ENCODE measurements around the gene ESRRB.

The ESRRB gene

DNA sequence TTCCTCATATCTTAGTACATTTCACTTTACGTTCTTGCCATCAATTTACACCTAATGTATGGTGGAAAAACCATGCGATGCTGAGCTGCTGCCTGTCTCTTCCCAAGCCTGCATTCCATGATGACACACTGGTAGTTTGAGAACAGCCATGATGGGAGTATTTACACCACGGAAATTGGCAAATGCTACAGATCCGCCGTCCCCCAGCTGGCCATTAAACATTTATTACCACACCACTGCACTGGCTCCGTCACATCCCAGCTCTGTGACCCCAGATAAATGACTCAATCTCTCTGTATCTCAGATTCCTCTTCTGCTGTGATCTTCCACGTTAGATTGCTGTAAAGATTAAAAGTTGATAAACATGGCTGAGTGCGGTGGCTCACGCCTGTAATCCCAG is 13.9 kb downstream of the ESRRB start:
- Histone ChIP-seq H3K18ac (ENCODE audit: low read length) (no peak overlapping the region), H3K4ac (ENCODE audit: low read depth, low read length) (no peak overlapping the region)

DNA sequence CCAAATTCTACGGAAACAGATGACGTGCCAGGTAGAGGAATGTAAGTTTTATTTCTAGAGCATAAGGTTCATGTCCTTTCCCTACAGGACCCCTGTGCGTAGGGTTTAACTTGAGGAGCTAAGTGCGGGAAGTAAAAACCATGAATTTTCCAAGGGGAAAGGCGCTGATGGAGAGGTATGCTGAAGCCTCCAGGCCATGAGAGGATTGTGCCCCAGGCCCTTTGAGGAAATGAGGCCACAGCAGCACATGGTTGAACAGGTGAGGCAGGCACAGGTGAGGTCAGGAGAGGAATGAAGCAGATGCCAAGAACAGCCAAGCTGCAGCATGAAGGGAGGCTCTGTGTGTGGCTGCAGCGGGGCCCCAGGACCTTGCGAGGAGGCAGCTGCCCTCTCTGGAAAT is 14.7 kb downstream of the ESRRB start:
- no peaks in the 10 kb centered on the region for H3K79me2 ChIP-seq (ENCODE audit: control insufficient read depth, insufficient read depth, low read length, poor library complexity)
- H2AK5ac ChIP-seq (ENCODE audit: low read length): no peak overlapping the region
- peak; percentile 88 to 95 for DNase-seq
- H4K91ac ChIP-seq (ENCODE audit: low read depth, low read length): no peak overlapping the region
- no peak overlapping the region for H4K12ac ChIP-seq (ENCODE audit: low read depth, low read length)
- H3K4me3 ChIP-seq (ENCODE audit: low read depth, low read length): no peak overlapping the region
- H2BK12ac ChIP-seq (ENCODE audit: low read length): no peak overlapping the region
- H3K23ac ChIP-seq (ENCODE audit: low read length): no peak overlapping the region
- H3K9ac ChIP-seq (ENCODE audit: low read length): no peak overlapping the region
- no peak overlapping the region for H2BK5ac ChIP-seq (ENCODE audit: low read depth, low read length, poor library complexity)
- no peaks in the 10 kb centered on the region for H3K27me3 ChIP-seq (ENCODE audit: insufficient read depth, low read length)
- no peak overlapping the region for H2AFZ ChIP-seq (ENCODE audit: insufficient read depth, low read length, poor library complexity)
- H3K18ac ChIP-seq (ENCODE audit: low read length): no peak overlapping the region
- no peak overlapping the region for H3K4ac ChIP-seq (ENCODE audit: low read depth, low read length)
- H3K4me2 ChIP-seq (ENCODE audit: low read length): no peak overlapping the region
- WGBS (ENCODE audit: extremely low coverage, insufficient coverage, insufficient read length): no CpG with 5 or more reads among the region's 7 CpGs
- H3K14ac ChIP-seq (ENCODE audit: low read length): no peak overlapping the region
- H3K9me3 ChIP-seq (ENCODE audit: insufficient read depth, low read depth, low read length): no peaks in the 10 kb centered on the region
- H3K4me1 ChIP-seq (ENCODE audit: control insufficient read depth in 1 of 2, insufficient read depth in 2 of 2, low read length in 2 of 2): peaks cover 3 to 4% of the 10 kb centered on the region in 2 experiments
- H3K27ac ChIP-seq (ENCODE audit: low read depth, low read length): no peak overlapping the region
- no peak overlapping the region for H4K8ac ChIP-seq (ENCODE audit: low read depth, low read length)
- no peaks in the 10 kb centered on the region for H3K36me3 ChIP-seq (ENCODE audit: control insufficient read depth in 1 of 2, insufficient read depth in 2 of 2, low read length in 2 of 2)
- no peaks in the 10 kb centered on the region for H3K79me1 ChIP-seq (ENCODE audit: low read length)
- H2BK120ac ChIP-seq (ENCODE audit: insufficient read depth, low read length, poor library complexity): no peak overlapping the region

More for the DNA sequence above, 13.9 kb downstream of the ESRRB start:
- Histone ChIP-seq H4K12ac (ENCODE audit: low read depth, low read length) (no peak overlapping the region), H3K9ac (ENCODE audit: low read length) (no peak overlapping the region), H2BK12ac (ENCODE audit: low read length) (no peak overlapping the region), H2BK5ac (ENCODE audit: low read depth, low read length, poor library complexity) (no peak overlapping the region), H3K79me2 (ENCODE audit: control insufficient read depth, insufficient read depth, low read length, poor library complexity) (no peaks in the 10 kb centered on the region), H3K27me3 (ENCODE audit: insufficient read depth, low read length) (no peaks in the 10 kb centered on the region), H3K27ac (ENCODE audit: low read depth, low read length) (no peak overlapping the region), H2AK5ac (ENCODE audit: low read length) (no peak overlapping the region), H3K23ac (ENCODE audit: low read length) (no peak overlapping the region), H2BK120ac (ENCODE audit: insufficient read depth, low read length, poor library complexity) (no peak overlapping the region), H3K4me1 (ENCODE audit: control insufficient read depth in 1 of 2, insufficient read depth in 2 of 2, low read length in 2 of 2) (peaks cover 3 to 4% of the 10 kb centered on the region in 2 experiments), H4K8ac (ENCODE audit: low read depth, low read length) (no peak overlapping the region), H3K4me3 (ENCODE audit: low read depth, low read length) (no peak overlapping the region), H3K4me2 (ENCODE audit: low read length) (no peak overlapping the region), H3K36me3 (ENCODE audit: control insufficient read depth in 1 of 2, insufficient read depth in 2 of 2, low read length in 2 of 2) (no peaks in the 10 kb centered on the region), H3K79me1 (ENCODE audit: low read length) (no peaks in the 10 kb centered on the region), H2AFZ (ENCODE audit: insufficient read depth, low read length, poor library complexity) (no peak overlapping the region), H3K14ac (ENCODE audit: low read length) (no peak overlapping the region), H4K91ac (ENCODE audit: low read depth, low read length) (no peak overlapping the region), H3K9me3 (ENCODE audit: insufficient read depth, low read depth, low read length) (no peaks in the 10 kb centered on the region)
- no CpG with 5 or more reads among the region's 9 CpGs for WGBS (ENCODE audit: extremely low coverage, insufficient coverage, insufficient read length)
- peak; percentile 66 to 75 for DNase-seq

DNA sequence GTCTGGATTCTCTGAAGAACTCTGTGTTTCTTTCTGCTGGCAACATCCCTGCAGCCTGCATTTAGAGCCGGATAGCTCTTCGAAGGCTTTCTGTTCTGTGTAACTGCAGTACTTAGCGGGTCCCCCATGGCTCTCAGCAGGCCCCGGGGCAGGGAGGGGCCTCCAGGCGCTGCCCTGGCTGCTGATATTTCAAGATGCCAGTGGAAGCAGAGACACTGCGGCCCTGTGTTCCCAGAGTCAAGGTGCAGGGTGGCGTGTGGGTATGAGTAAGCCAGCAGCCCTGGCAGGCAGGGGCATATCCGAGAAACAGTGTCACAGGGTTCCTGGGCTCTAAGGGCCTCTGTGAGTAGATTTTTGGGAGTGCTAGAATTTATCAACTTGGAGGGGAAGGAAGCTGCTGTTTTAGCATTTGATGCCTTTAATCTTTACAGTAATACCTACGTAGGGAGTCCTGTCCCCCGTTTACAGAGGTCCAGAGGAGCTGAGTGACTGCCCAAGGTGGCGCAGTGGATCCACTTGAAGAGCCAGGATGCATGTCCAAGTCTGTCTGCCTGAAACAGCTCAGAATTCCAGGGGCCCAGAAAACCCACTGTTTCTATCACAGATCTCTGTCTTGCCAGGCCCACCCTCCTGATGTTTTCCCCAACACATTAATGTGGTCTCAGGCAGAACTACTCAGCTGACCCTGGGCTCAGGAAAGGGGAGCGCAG is 16.2 kb downstream of the ESRRB start:
- no peak overlapping the region for H2AFZ ChIP-seq (ENCODE audit: insufficient read depth, low read length, poor library complexity)
- H2BK12ac ChIP-seq (ENCODE audit: low read length): no peak overlapping the region
- H3K9ac ChIP-seq (ENCODE audit: low read length): no peak overlapping the region
- no peak overlapping the region for H4K12ac ChIP-seq (ENCODE audit: low read depth, low read length)
- no peak overlapping the region for H2BK5ac ChIP-seq (ENCODE audit: low read depth, low read length, poor library complexity)
- H3K27me3 ChIP-seq (ENCODE audit: insufficient read depth, low read length): no peaks in the 10 kb centered on the region
- H3K79me1 ChIP-seq (ENCODE audit: low read length): no peaks in the 10 kb centered on the region
- no CpG with 5 or more reads among the region's 12 CpGs for WGBS (ENCODE audit: extremely low coverage, insufficient coverage, insufficient read length)
- no peak overlapping the region for H3K18ac ChIP-seq (ENCODE audit: low read length)
- H3K4me2 ChIP-seq (ENCODE audit: low read length): no peak overlapping the region
- H3K4me3 ChIP-seq (ENCODE audit: low read depth, low read length): no peak overlapping the region
- H3K23ac ChIP-seq (ENCODE audit: low read length): no peak overlapping the region
- H3K27ac ChIP-seq (ENCODE audit: low read depth, low read length): no peak overlapping the region
- no peak overlapping the region for H3K14ac ChIP-seq (ENCODE audit: low read length)
- H2AK5ac ChIP-seq (ENCODE audit: low read length): no peak overlapping the region
- no peaks in the 10 kb centered on the region for H3K36me3 ChIP-seq (ENCODE audit: control insufficient read depth in 1 of 2, insufficient read depth in 2 of 2, low read length in 2 of 2)
- H2BK120ac ChIP-seq (ENCODE audit: insufficient read depth, low read length, poor library complexity): no peak overlapping the region
- no peaks in the 10 kb centered on the region for H3K9me3 ChIP-seq (ENCODE audit: insufficient read depth, low read depth, low read length)
- H4K8ac ChIP-seq (ENCODE audit: low read depth, low read length): no peak overlapping the region
- H3K79me2 ChIP-seq (ENCODE audit: control insufficient read depth, insufficient read depth, low read length, poor library complexity): no peaks in the 10 kb centered on the region
- H3K4me1 ChIP-seq (ENCODE audit: control insufficient read depth in 1 of 2, insufficient read depth in 2 of 2, low read length in 2 of 2): peaks cover 3 to 4% of the 10 kb centered on the region in 2 experiments
- peak in 1 of 2 donors; percentile 43 for DNase-seq
- H4K91ac ChIP-seq (ENCODE audit: low read depth, low read length): no peak overlapping the region
- H3K4ac ChIP-seq (ENCODE audit: low read depth, low read length): no peak overlapping the region

DNA sequence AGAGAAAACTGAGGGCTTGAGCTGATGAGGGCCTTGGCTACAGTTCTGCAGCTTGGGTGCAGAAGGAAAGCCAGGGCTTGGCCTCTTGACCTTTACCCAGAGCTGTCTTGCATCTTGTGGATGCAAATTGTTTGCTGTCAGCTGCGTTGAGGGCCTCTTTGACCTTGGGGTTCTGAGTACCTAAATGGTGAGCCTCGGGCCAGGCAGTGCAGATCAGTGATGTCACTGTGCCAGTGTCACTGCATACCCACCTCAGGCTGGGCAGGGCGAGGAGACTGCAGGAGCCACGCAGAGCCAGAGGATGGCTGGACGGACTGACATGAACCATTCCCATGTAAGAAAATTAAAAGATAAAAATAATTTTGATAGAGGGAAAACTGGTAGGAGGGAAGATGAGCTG is 18.6 kb downstream of the ESRRB start:
- H3K18ac ChIP-seq (ENCODE audit: low read length): no peak overlapping the region
- peaks cover 3 to 4% of the 10 kb centered on the region in 2 experiments for H3K4me1 ChIP-seq (ENCODE audit: control insufficient read depth in 1 of 2, insufficient read depth in 2 of 2, low read length in 2 of 2)
- no peak overlapping the region for H2BK12ac ChIP-seq (ENCODE audit: low read length)
- no peak overlapping the region for H3K4me2 ChIP-seq (ENCODE audit: low read length)
- H3K9ac ChIP-seq (ENCODE audit: low read length): no peak overlapping the region
- H2AFZ ChIP-seq (ENCODE audit: insufficient read depth, low read length, poor library complexity): no peak overlapping the region
- H3K14ac ChIP-seq (ENCODE audit: low read length): no peak overlapping the region
- no CpG with 5 or more reads among the region's 5 CpGs for WGBS (ENCODE audit: extremely low coverage, insufficient coverage, insufficient read length)
- DNase-seq: no peak
- no peak overlapping the region for H4K91ac ChIP-seq (ENCODE audit: low read depth, low read length)
- H3K23ac ChIP-seq (ENCODE audit: low read length): no peak overlapping the region
- no peak overlapping the region for H4K12ac ChIP-seq (ENCODE audit: low read depth, low read length)
- H2BK5ac ChIP-seq (ENCODE audit: low read depth, low read length, poor library complexity): no peak overlapping the region
- no peak overlapping the region for H3K4ac ChIP-seq (ENCODE audit: low read depth, low read length)
- H2AK5ac ChIP-seq (ENCODE audit: low read length): no peak overlapping the region
- no peaks in the 10 kb centered on the region for H3K79me2 ChIP-seq (ENCODE audit: control insufficient read depth, insufficient read depth, low read length, poor library complexity)
- no peaks in the 10 kb centered on the region for H3K36me3 ChIP-seq (ENCODE audit: control insufficient read depth in 1 of 2, insufficient read depth in 2 of 2, low read length in 2 of 2)
- no peak overlapping the region for H2BK120ac ChIP-seq (ENCODE audit: insufficient read depth, low read length, poor library complexity)
- no peaks in the 10 kb centered on the region for H3K9me3 ChIP-seq (ENCODE audit: insufficient read depth, low read depth, low read length)
- H3K4me3 ChIP-seq (ENCODE audit: low read depth, low read length): no peak overlapping the region
- H3K27me3 ChIP-seq (ENCODE audit: insufficient read depth, low read length): no peaks in the 10 kb centered on the region
- H3K27ac ChIP-seq (ENCODE audit: low read depth, low read length): no peak overlapping the region
- no peak overlapping the region for H4K8ac ChIP-seq (ENCODE audit: low read depth, low read length)
- no peaks in the 10 kb centered on the region for H3K79me1 ChIP-seq (ENCODE audit: low read length)

Measured in trophoblast cell (in vitro differentiated cells and primary cell).